ENCODE measurements around the gene BPIFA1.
A peak's percentile ranks its signal among the peaks of the same experiment; 100 is the strongest.

The BPIFA1 gene

DNA sequence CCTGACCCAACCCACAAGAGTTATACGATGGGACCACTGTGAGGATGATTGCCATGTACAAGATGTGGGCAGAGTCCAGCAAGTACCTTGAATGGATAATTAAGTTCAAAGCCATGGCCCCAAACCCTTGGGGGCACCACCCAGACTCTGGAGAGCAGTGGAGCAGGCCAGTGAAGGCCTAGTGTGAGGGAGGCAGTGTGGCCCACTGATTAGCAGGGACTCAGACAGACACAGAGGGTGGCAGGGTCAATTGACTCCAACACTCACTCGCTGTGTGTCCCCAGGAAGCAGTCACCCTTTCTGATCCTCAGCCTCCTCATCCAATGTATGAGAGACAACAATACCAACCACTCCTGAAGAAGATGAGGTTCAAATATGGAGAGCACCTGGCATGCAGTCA, 1.7 kb upstream of the BPIFA1 start:
- no peaks in the 10 kb centered on the region for H3K4me1 ChIP-seq
- H3K27me3 ChIP-seq: peaks cover 16% of the 10 kb centered on the region
- no peak for TF ChIP-seq CTCF (IDR thresholded peaks at IDR 0.05; ENCODE audit: low read depth, low read length)
- no peaks in the 10 kb centered on the region for H3K36me3 ChIP-seq
- no peak overlapping the region for H3K4me3 ChIP-seq (ENCODE audit: low read depth, low read length)
- H3K9me3 ChIP-seq: no peaks in the 10 kb centered on the region
- no peak for DNase-seq

DNA sequence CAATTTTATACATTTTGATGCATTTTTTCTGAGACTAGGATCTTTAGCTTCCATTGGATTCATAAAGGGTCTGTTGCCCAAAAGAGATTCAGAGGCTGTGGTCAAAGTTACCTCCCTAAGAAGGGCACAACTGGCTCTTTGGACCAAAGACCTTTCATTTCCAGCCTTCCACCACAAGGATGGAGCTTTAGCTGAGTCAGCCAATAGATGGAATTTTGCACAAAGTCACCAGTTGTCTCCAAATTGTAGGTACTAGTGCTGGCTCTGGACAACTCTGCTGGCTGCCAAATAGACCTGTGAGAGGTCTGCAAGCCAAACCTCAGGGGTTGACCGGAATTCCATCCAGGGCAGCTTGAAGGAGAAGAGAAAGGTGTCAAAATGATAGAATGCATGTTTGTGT, 555 bp downstream of the BPIFA1 start:
- Histone ChIP-seq H3K36me3 (no peaks in the 10 kb centered on the region), H3K4me1 (no peaks in the 10 kb centered on the region), H3K27me3 (peaks cover 9% of the 10 kb centered on the region), H3K9me3 (no peaks in the 10 kb centered on the region), H3K4me3 (ENCODE audit: low read depth, low read length) (no peak overlapping the region)
- no peak for DNase-seq
- TF ChIP-seq CTCF (IDR thresholded peaks at IDR 0.05; ENCODE audit: low read depth, low read length): no peak

DNA sequence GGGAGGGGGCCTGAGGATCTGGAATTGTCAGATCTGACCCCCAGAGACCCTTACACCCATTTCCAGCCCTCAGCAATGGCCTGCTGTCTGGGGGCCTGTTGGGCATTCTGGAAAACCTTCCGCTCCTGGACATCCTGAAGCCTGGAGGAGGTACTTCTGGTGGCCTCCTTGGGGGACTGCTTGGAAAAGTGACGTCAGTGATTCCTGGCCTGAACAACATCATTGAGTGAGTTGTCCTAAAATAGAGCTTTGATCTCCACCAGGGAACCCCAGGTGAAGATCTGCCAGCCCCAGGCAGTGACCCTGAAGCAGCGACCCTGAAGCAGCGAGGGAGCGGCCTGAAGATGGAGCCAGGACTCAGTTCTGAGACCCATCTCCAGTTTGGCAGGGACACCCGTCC, 2.2 kb downstream of the BPIFA1 start:
- TF ChIP-seq CTCF (IDR thresholded peaks at IDR 0.05; ENCODE audit: low read depth, low read length): no peak
- DNase-seq: no peak
- H3K4me3 ChIP-seq (ENCODE audit: low read depth, low read length): no peak overlapping the region

DNA sequence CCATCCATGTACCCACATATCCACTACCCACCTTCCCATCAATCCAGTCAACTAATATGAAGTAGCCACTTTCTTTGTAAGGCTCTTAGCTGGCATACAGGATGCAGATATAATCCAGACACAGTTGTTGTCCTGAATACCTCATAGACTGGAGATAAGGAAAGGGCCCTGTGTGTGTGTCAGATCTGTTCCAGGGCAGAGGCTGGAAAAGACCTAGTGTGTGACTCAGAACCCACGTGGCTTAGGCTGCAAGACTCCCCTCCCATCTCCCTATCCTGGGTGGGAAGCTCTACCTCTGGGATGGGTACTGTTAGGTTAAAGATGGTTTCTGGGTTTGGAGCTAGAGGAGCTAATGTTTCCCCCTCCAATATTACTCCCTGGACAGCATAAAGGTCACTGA, 3.6 kb downstream of the BPIFA1 start:
- Histone ChIP-seq H3K4me3 (ENCODE audit: low read depth, low read length) (no peak overlapping the region), H3K36me3 (no peaks in the 10 kb centered on the region), H3K4me1 (no peaks in the 10 kb centered on the region), H3K9me3 (no peaks in the 10 kb centered on the region), H3K27me3 (no peaks in the 10 kb centered on the region; the same call in none of the 2 replicates)
- no peak for TF ChIP-seq CTCF (IDR thresholded peaks at IDR 0.05; ENCODE audit: low read depth, low read length)
- DNase-seq: peak; percentile 25

More for the DNA sequence above, 2.2 kb downstream of the BPIFA1 start:
- no peaks in the 10 kb centered on the region for H3K4me1 ChIP-seq
- H3K36me3 ChIP-seq: no peaks in the 10 kb centered on the region
- H3K27me3 ChIP-seq: peaks cover 5% of the 10 kb centered on the region
- no peaks in the 10 kb centered on the region for H3K9me3 ChIP-seq

DNA sequence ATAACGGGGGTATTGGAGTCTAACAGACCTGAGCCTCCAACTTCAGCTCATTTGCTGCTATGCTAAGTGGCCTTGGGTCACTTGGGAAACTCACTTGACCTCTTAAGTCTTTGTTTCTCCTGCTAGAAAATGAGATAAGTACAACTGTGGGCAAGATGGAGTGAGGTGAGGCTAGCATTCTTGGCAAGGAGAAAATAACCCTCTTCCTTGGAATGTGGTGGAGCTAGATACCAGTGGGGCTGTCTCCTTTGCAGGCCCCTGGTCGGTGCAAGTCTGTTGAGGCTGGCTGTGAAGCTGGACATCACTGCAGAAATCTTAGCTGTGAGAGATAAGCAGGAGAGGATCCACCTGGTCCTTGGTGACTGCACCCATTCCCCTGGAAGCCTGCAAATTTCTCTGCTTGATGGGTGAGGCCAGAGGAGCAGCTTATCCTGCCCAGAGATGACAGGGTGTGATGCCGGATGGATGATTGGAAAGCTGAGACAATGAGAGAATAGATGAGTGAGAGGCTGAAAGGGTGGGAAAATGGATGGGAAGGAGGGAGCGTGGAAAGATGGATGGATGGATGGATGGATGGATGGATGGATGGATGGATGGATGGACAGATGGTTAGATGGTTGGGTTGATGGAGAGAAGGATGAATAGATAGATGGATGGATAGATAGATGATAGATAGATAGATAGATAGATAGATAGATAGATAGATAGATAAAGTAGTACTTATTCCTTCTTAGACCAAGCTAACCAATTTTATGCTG, 4.4 kb downstream of the BPIFA1 start:
- no peaks in the 10 kb centered on the region; the same call in none of the 2 replicates for H3K27me3 ChIP-seq
- no peak overlapping the region for H3K4me3 ChIP-seq (ENCODE audit: low read depth, low read length)
- no peak for TF ChIP-seq CTCF (IDR thresholded peaks at IDR 0.05; ENCODE audit: low read depth, low read length)
- DNase-seq: no peak
- H3K36me3 ChIP-seq: no peaks in the 10 kb centered on the region
- H3K9me3 ChIP-seq: no peaks in the 10 kb centered on the region
- H3K4me1 ChIP-seq: no peaks in the 10 kb centered on the region

GRCh38 chr20:33240923-33241322, 5.1 kb downstream of the BPIFA1 start:
- no peak for DNase-seq
- Histone ChIP-seq H3K36me3 (no peaks in the 10 kb centered on the region), H3K4me3 (ENCODE audit: low read depth, low read length) (no peak overlapping the region), H3K9me3 (no peaks in the 10 kb centered on the region), H3K4me1 (no peaks in the 10 kb centered on the region), H3K27me3 (no peaks in the 10 kb centered on the region; the same call in 1 of the 2 replicates)
- no peak for TF ChIP-seq CTCF (IDR thresholded peaks at IDR 0.05; ENCODE audit: low read depth, low read length)

Measured in BE2C (cell line).